Activated T-helper 1 cell treated with anti-CD3 and anti-CD28 coated beads, Interleukin-2, amount 50 U/mL, for 16 hours (primary cell): Measurements from ENCODE around the gene MIOS.
"Not testable (repeated sequence)": the region's sequence is repeated elsewhere in the genome, so short reads cannot be mapped to it uniquely, and the experiment has no call there.

ENCODE experiments used
- DNase-seq, 2 donors: peaks; one replicate each; pipeline ENCODE4 v3.0.0-alpha.2; 2020; ENCODE audit warnings: low read depth in 1 of 2, low spot score in 1 of 2

The MIOS gene

DNA sequence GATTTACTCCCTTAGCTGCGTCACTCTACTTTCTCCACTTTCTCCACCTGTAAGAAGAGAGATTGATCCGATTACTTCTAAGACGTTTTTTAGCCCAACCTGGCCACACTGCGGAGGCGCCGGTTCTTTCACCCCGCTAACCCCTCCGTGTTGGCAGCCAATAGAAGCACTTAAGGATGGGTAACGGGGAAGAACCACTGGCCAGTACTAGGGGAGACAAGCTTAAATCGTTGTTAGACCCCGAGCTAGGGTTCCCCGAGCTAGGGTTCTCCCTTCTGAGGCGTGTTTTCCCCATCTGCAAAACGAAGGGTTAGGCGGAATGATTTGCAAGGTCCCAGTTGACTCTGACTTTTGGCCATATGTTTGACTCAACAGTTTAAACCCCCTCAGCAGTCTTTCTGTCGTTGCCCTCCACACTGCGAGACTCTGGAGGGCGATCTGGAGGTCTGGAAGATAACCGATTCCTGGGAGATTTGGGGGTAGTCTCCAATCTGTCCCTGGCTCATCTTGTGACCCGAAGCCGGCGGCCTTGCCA lies 74.5 kb downstream of the MIOS start:
- DNase-seq, result no peak

DNA sequence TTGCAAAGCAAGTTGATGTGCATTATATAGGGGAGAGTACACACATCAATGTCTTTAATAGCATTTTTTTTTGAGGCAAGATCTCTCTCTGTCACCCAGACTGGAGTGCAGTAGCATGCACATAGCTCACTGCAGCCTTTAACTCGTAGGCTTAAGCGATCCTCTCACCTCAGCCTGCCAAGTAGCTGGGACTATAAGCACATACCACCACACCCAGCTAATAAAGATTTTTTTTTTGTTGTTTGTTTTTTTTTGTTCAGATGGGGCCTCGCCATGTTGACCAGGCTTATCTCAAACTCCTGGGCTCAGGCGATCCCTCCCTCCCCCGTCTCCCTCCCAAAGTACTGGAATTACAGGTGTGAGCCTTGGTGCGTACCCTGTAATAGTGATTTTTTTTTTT lies 75.4 kb downstream of the MIOS start:
- DNase-seq, result no peak

DNA sequence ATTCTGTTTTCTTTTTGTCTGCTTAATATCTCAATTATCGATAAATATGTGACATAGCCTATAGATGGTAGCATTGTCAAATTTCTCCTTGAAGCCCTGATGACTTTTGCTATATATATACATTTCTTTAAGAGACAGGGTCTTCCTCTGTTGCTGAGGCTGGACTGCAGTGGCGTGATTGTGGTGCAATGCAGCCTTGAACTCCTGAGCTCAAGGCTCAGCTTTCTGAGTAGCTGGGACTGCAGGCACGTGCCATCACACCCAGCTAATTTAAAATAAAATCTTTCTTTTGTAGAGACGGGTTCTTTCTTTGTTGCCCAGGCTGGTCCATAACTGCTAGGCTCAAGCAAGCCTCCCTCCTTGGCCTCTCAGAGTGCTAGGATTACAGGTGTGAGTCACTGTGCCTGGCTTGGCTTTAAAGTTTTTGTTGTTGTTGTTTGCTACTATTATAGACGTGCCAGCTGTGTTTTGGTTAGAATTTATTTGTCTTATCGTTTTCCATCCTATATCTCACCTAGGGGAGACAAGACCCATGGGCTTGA lies 80.9 kb downstream of the MIOS start:
- DNase-seq, result no peak

DNA sequence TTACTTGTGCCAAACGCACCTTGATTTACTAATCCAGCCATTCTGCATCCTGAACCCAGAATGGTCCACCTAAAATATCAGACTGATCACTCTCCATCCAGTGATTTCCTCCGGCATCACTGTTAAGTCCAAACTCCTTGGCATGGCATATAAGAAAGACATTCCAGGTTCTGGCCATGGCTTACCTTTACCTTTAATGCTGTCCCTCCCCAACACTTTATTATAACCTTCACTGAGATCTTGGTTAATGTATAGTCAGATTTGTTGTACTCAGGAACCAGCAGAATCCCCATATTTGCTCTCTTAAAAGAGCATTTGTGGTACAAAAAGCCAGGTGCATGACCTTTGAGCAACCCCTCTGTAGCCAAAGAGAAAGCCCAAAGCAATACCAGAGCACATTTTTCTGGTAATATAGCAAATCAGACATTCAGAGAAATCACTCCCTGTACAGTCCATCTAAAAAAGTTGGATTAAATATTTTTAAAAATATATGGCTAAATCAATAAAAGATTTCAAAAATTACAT lies 84.1 kb downstream of the MIOS start:
- DNase-seq, result no peak

DNA sequence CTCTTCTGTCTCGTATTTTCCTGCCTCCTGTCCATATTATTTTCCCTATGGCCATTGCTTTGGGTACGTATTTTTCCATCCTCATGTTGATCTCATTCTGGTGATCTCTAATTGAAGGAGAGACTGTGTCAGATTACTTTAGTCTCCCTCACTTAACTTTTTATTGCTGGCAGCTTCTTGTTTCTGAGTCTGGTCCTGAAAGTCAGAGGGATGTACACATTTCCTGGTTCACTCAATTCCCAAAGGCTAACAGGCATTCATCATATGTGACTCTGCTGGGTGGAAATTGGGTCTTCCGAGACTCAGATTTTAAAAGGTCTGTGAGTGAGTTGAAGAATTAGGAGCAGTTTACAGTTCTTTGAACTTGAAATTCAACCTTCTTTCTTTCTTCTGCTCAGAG lies 84.8 kb downstream of the MIOS start:
- DNase-seq, result no peak

DNA sequence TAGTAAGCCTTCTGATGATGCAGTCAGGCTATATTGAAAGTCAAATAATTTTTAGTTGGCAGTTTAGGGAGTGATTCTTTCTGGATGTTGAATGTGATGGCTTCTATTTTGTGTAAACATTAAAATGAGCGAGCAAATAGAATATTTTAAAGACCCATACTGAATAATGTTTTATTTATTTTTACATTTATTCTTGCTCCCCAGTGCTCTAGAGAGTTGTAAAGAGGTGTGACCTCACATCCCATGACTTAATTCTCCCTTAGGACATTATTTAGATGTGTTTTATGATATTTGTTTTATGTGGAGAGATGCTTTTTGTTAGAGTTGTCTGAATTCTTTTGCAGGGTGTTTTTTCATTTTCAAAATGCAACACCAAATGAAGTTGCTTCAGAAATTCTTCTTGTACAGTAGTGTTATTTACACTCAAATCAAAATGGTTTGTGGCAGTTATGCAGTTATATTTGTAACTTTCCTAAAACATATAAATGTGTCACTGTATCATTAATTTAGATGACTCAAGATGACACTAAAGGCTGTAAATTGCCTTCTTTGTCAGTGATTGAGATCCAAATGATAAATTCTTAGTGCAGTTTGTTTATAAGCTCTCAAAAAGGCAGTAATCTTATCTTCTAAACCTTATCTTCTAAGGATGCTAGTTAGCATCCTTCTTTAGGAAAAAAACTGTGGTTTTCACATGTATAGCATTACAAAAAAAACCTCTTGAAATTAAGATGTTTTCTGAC lies 86.3 kb downstream of the MIOS start:
- DNase-seq, result no peak

DNA sequence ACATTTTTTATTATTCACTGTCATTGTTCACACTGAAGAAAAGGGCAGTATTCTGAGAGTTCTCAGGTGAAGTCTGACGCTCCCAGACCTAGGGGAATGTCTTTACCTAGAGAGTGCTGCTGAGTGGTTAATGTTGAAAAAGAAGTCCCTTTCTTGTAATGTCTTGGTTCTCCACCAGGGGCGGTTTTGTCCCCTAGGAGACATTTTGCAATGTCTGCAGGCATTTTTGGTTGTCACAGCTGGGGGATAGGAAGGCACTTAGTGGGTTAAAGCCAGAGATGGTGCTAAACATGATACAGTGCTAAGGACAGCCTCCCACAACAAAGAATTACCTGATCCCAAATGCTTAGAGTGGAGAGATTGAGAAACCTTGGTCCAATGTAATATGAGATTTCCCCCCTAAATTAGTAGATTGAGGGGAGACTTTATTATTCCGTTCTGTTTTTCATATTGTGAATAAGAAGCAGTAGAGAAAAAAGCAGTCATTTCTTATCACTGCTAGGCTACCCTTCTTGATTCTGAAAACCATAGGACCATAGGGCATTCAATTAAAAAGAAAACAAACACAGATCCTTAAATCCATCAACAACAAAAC lies 87.0 kb downstream of the MIOS start:
- DNase-seq, result no peak

DNA sequence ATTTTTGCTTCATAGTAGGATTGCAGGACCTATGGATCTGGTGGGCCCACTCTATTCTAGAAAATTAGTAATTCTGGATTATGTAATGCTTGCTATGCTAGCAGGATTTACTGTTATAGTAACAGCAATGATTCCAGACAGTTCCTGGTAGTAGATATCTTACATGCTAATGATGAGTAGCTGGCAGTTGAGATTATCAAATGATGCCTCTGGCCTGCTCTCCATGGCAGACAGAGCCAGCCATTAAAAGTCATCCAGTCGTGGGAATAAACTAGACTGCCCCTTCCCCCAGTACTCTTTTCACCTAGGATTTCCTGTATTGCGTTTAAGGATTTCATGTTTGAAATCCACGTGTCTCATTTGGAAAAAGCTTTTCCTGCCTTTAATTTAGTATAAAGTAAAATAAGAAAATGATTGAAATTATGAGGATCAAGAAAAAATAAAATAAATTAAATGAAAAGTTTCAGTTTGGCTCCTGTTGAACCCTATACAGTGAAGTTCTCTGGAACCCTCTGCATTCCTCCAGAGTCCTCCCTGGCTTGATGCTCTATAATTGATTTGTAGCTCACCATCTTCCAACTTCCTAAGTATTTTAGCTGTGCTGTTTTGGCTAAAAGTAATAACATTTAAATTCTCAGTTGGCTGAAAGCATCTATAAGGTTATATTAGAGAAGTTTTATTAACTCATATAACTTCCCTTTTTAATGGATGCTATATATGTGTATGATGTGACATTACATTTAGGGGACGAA lies 88.5 kb downstream of the MIOS start:
- DNase-seq, result no peak

DNA sequence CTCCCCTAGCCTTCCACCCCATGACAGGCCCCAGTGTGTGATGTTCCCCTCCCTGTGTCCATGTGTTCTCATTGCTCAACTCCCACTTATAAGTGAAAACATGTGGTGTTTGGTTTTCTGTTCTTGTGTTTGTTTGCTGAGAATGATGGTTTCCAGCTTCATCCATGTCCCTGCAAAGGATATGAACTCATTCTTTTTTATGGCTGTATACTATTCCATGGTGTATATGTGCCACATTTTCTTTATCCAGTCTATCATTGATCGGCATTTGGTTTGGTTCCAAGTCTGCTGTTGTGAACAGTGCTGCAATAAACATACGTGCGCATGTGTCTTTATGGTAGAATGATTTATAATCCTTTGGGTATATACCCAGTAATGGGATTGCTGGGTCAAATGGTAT lies 89.8 kb downstream of the MIOS start:
- DNase-seq, result not testable (repeated sequence)
